Natural killer cell (primary cell): ENCODE results near the gene DAZAP1. TPM values are rescaled to one million over a fixed set of nuclear protein-coding genes. Genes with fewer than 3 reads are reported as not detected.

ENCODE experiments used
- ATAC-seq, 3 donors: fragments of 150-1000 bp in 2 of 3; fragments of 200-7000 bp in 1 of 3; cut with Tn5 transposase; 1 replicate in 1 of 3; 2 replicates in 2 of 3; pipeline ENCODE4 v1.10.0; 2021; ENCODE audit warnings: mild to moderate bottlenecking in 2 of 3, moderate library complexity in 2 of 3
- DNase-seq, 2 donors: peaks; one replicate each; pipeline versions ENCODE4 v3.0.0 to v3.0.0-alpha.2; 2013 to 2021; ENCODE audit warnings: mixed read lengths in 1 of 2
- H3K27ac ChIP-seq: one replicate; pipeline ENCODE4 v1.5.1; 2013; ENCODE audit warnings: mild to moderate bottlenecking, low read length
- H3K27me3 ChIP-seq: one replicate; pipeline ENCODE4 v1.6.1; 2013; ENCODE audit warnings: low read length; ENCODE audit not compliant: control insufficient read depth, insufficient read depth
- H3K36me3 ChIP-seq: one replicate; pipeline ENCODE4 v1.6.1; 2013; ENCODE audit warnings: low read length; ENCODE audit not compliant: control insufficient read depth, insufficient read depth
- H3K4me1 ChIP-seq: one replicate; pipeline ENCODE4 v1.6.1; 2013; ENCODE audit warnings: low read length; ENCODE audit not compliant: control insufficient read depth, insufficient read depth
- H3K4me3 ChIP-seq: one replicate; pipeline ENCODE4 v1.5.1; 2013; ENCODE audit warnings: low read length
- H3K9me3 ChIP-seq: one replicate; pipeline ENCODE4 v1.6.1; 2013; ENCODE audit warnings: low read length; ENCODE audit not compliant: control insufficient read depth, insufficient read depth
- H3K27ac Mint-ChIP-seq, 2 donors: one replicate each; pipeline ENCODE4 v1.8.0; 2022; ENCODE audit warnings: mild to moderate bottlenecking in 2 of 2, mixed read lengths in 2 of 2, moderate library complexity in 1 of 2
- H3K27me3 Mint-ChIP-seq, 2 donors: one replicate each; pipeline ENCODE4 v1.8.0; 2022; ENCODE audit warnings: low read depth in 2 of 2, mixed read lengths in 2 of 2
- H3K36me3 Mint-ChIP-seq: one replicate; pipeline ENCODE4 v1.8.0; 2022; ENCODE audit warnings: mixed read lengths
- H3K4me1 Mint-ChIP-seq, 2 donors: one replicate each; pipeline ENCODE4 v1.8.0; 2022; ENCODE audit warnings: mixed read lengths in 2 of 2
- H3K4me3 Mint-ChIP-seq: one replicate; pipeline ENCODE4 v1.8.0; 2022; ENCODE audit warnings: mild to moderate bottlenecking, moderate library complexity, mixed read lengths
- H3K9me3 Mint-ChIP-seq, 2 donors: one replicate each; pipeline ENCODE4 v1.8.0; 2022; ENCODE audit warnings: mixed read lengths in 2 of 2
- CTCF ChIP-seq: fragments of 200-600 bp; IDR thresholded peaks from one replicate; pipeline ENCODE4 v1.8.0; 2022; ENCODE audit warnings: antibody characterized with exemption
- WGBS: methylation state at CpG from one replicate; pipeline ENCODE4 v1.1.7; 2013; ENCODE audit warnings: missing lambda C conversion rate; ENCODE audit not compliant: insufficient coverage; 5-methylcytosine and 5-hydroxymethylcytosine counted together
- intact Hi-C: fragments of 100-400 bp; cut with micrococcal nuclease; formaldehyde crosslinking; loops from one replicate; pipeline ENCODE4 v1.14.2; 2022
- total RNA-seq, 4 donors: library from RNA; stranded (reverse); fragments of 120-200 nt in 1 of 4; gene quantifications; one replicate each; pipeline versions ENCODE4 v1.2.3 to v1.2.4, GENCODE V29; 2013 to 2022

The DAZAP1 gene
- total RNA-seq, 3 donors from 2014 or later (not counting 1 experiment from before 2014, with no cell fraction given), result 166 to 207 (median 170) TPM

GRCh38 chr19:1377176-1377964 lies 30.0 kb upstream of the DAZAP1 start:
- no peaks in the 10 kb centered on the region for H3K4me1 Mint-ChIP-seq
- Histone ChIP-seq H3K4me3 (no peak overlapping the region), H3K36me3 (peaks cover 11% of the 10 kb centered on the region), H3K27me3 (no peaks in the 10 kb centered on the region), H3K9me3 (no peaks in the 10 kb centered on the region), H3K27ac (no peak overlapping the region), H3K4me1 (no peaks in the 10 kb centered on the region)
- no peaks in the 10 kb centered on the region for H3K27me3 Mint-ChIP-seq
- no peaks in the 10 kb centered on the region for H3K36me3 Mint-ChIP-seq
- no peak overlapping the region for H3K27ac Mint-ChIP-seq
- 97% methylated on average over 43 of the region's 43 CpGs for WGBS
- H3K4me3 Mint-ChIP-seq, result no peak overlapping the region
- no peak for TF ChIP-seq CTCF
- intact Hi-C loops, result no loop called here
- H3K9me3 Mint-ChIP-seq, result no peaks in the 10 kb centered on the region
- DNase-seq (no peak), ATAC-seq (no peak)

- Mint-ChIP-seq H3K4me3 (no peak overlapping the region), H3K36me3 (no peaks in the 10 kb centered on the region), H3K4me1 (peaks cover 5 to 6% of the 10 kb centered on the region in 2 donors), H3K27me3 (peaks cover 1 to 3% of the 10 kb centered on the region in 2 donors), H3K27ac (no peak overlapping the region), H3K9me3 (no peaks in the 10 kb centered on the region)
- DNase-seq (no peak), ATAC-seq (no peak)
- no peak for TF ChIP-seq CTCF
- WGBS, result 92% methylated on average over 33 of the region's 33 CpGs
- H3K36me3 ChIP-seq, result peaks cover 8% of the 10 kb centered on the region
- H3K27me3 ChIP-seq, result no peaks in the 10 kb centered on the region
- intact Hi-C loops, result no loop called here
- H3K9me3 ChIP-seq, result no peaks in the 10 kb centered on the region
- H3K27ac ChIP-seq, result no peak overlapping the region
- no peak overlapping the region for H3K4me3 ChIP-seq
- H3K4me1 ChIP-seq, result peaks cover 6% of the 10 kb centered on the region
These were observed 29.2 kb upstream of the DAZAP1 start for GRCh38 chr19:1377965-1378785.

GRCh38 chr19:1379126-1379905 lies 28.1 kb upstream of the DAZAP1 start:
- no peak for TF ChIP-seq CTCF
- WGBS, result 91% methylated on average over 27 of the region's 27 CpGs
- Mint-ChIP-seq H3K4me1 (peaks cover 13 to 14% of the 10 kb centered on the region in 2 donors), H3K27me3 (peaks cover 6% of the 10 kb centered on the region in 2 donors), H3K4me3 (no peak overlapping the region), H3K36me3 (no peaks in the 10 kb centered on the region), H3K9me3 (no peaks in the 10 kb centered on the region), H3K27ac (no peak overlapping the region)
- intact Hi-C loops, result no loop called here
- no peak overlapping the region for H3K27ac ChIP-seq
- peaks cover 3% of the 10 kb centered on the region for H3K36me3 ChIP-seq
- no peak for ATAC-seq
- H3K9me3 ChIP-seq, result no peaks in the 10 kb centered on the region
- no peak overlapping the region for H3K4me3 ChIP-seq
- no peak for DNase-seq
- H3K27me3 ChIP-seq, result no peaks in the 10 kb centered on the region
- H3K4me1 ChIP-seq, result peaks cover 10% of the 10 kb centered on the region
